Measurements from ENCODE around the gene KCNJ10.

KCNJ10 gene

GRCh38 chr1:159983681-159984080, 86.3 kb downstream of the KCNJ10 start:
- no peak for DNase-seq

- no peak for DNase-seq
Observed at GRCh38 chr1:159982280-159982679, 87.7 kb downstream of the KCNJ10 start.

GRCh38 chr1:159981351-159982055, 88.5 kb downstream of the KCNJ10 start:
- no peak for DNase-seq

GRCh38 chr1:159980786-159981185, 89.2 kb downstream of the KCNJ10 start:
- DNase-seq = no peak

- no peak for DNase-seq
Observed at GRCh38 chr1:159980076-159980475, 89.9 kb downstream of the KCNJ10 start.

- DNase-seq = no peak
Observed at GRCh38 chr1:159979257-159979656, 90.7 kb downstream of the KCNJ10 start.

GRCh38 chr1:159978107-159978398, 91.9 kb downstream of the KCNJ10 start:
- DNase-seq = no peak

GRCh38 chr1:159977364-159978106, 92.4 kb downstream of the KCNJ10 start:
- DNase-seq = no peak

- no peak for DNase-seq
Observed at GRCh38 chr1:159974350-159974965, 95.5 kb downstream of the KCNJ10 start.

- DNase-seq = no peak
Observed at GRCh38 chr1:159973350-159973940, 96.5 kb downstream of the KCNJ10 start.

GRCh38 chr1:159972443-159973205, 97.3 kb downstream of the KCNJ10 start:
- no peak for DNase-seq

GRCh38 chr1:159970932-159971342, 99.0 kb downstream of the KCNJ10 start:
- DNase-seq = no peak

- DNase-seq = no peak
Observed at GRCh38 chr1:159968901-159969300, 101.1 kb downstream of the KCNJ10 start.

- DNase-seq = no peak
Observed at GRCh38 chr1:159965263-159965662, 104.7 kb downstream of the KCNJ10 start.

GRCh38 chr1:159964144-159964543, 105.8 kb downstream of the KCNJ10 start:
- no peak for DNase-seq

- DNase-seq = no peak
Observed at GRCh38 chr1:159962176-159962575, 107.8 kb downstream of the KCNJ10 start.

GRCh38 chr1:159961636-159962035, 108.3 kb downstream of the KCNJ10 start:
- no peak for DNase-seq

GRCh38 chr1:159960721-159961381, 109.1 kb downstream of the KCNJ10 start:
- no peak for DNase-seq

- DNase-seq = no peak
Observed at GRCh38 chr1:159959451-159959850, 110.5 kb downstream of the KCNJ10 start.

GRCh38 chr1:159958719-159959380, 111.1 kb downstream of the KCNJ10 start:
- DNase-seq = no peak

- DNase-seq = no peak
Observed at GRCh38 chr1:159957824-159958268, 112.1 kb downstream of the KCNJ10 start.

GRCh38 chr1:159955456-159955855, 114.5 kb downstream of the KCNJ10 start:
- DNase-seq = no peak

Data from activated effector memory CD4-positive, alpha-beta T cell treated with Interleukin-2 at 50 U/mL for 16 hours (primary cell).